ENCODE measurements around the gene PPP4R4.

PPP4R4 gene

GRCh38 chr14:94303111-94303510 is 129.0 kb downstream of the PPP4R4 start:
- H3K4me3 ChIP-seq (ENCODE audit: low read depth, low read length): no peak overlapping the region

GRCh38 chr14:94304243-94304642 is 130.1 kb downstream of the PPP4R4 start:
- H3K4me3 ChIP-seq (ENCODE audit: low read depth, low read length): no peak overlapping the region

- no peak overlapping the region for H3K4me3 ChIP-seq (ENCODE audit: low read depth, low read length)
Observed at GRCh38 chr14:94305620-94306019, 131.5 kb downstream of the PPP4R4 start.

- H3K4me3 ChIP-seq (ENCODE audit: low read depth, low read length): no peak overlapping the region
Observed at GRCh38 chr14:94306047-94306978, 132.2 kb downstream of the PPP4R4 start.

GRCh38 chr14:94307410-94307992 is 133.4 kb downstream of the PPP4R4 start:
- no peak overlapping the region for H3K4me3 ChIP-seq (ENCODE audit: low read depth, low read length)

GRCh38 chr14:94309721-94310120 is 135.6 kb downstream of the PPP4R4 start:
- no peak overlapping the region for H3K4me3 ChIP-seq (ENCODE audit: low read depth, low read length)

GRCh38 chr14:94310248-94310647 is 136.1 kb downstream of the PPP4R4 start:
- H3K4me3 ChIP-seq (ENCODE audit: low read depth, low read length): no peak overlapping the region

- H3K4me3 ChIP-seq (ENCODE audit: low read depth, low read length): no peak overlapping the region
Observed at GRCh38 chr14:94312481-94313246, 138.5 kb downstream of the PPP4R4 start.

- H3K4me3 ChIP-seq (ENCODE audit: low read depth, low read length): no peak overlapping the region
Observed at GRCh38 chr14:94313991-94314655, 140.0 kb downstream of the PPP4R4 start.

GRCh38 chr14:94314890-94315289 is 140.8 kb downstream of the PPP4R4 start:
- H3K4me3 ChIP-seq (ENCODE audit: low read depth, low read length): no peak overlapping the region

- no peak overlapping the region for H3K4me3 ChIP-seq (ENCODE audit: low read depth, low read length)
Observed at GRCh38 chr14:94316692-94317091, 142.6 kb downstream of the PPP4R4 start.

- H3K4me3 ChIP-seq (ENCODE audit: low read depth, low read length): no peak overlapping the region
Observed at GRCh38 chr14:94317259-94317658, 143.1 kb downstream of the PPP4R4 start.

GRCh38 chr14:94320243-94320642 is 146.1 kb downstream of the PPP4R4 start:
- H3K4me3 ChIP-seq (ENCODE audit: low read depth, low read length): no peak overlapping the region

- H3K4me3 ChIP-seq (ENCODE audit: low read depth, low read length): no peak overlapping the region
Observed at GRCh38 chr14:94321421-94322271, 147.5 kb downstream of the PPP4R4 start.

- H3K4me3 ChIP-seq (ENCODE audit: low read depth, low read length): no peak within 1 kb of the TSS
Observed at GRCh38 chr14:94322648-94323570, 148.8 kb downstream of the PPP4R4 start, which contains the start of gene SERPINA6. Gene SERPINA6 (minus strand): TSS chr14:94323336. CDS start chr14:94314648, 8,688 bp downstream.

GRCh38 chr14:94328196-94328595 is 154.1 kb downstream of the PPP4R4 start:
- no peak overlapping the region for H3K4me3 ChIP-seq (ENCODE audit: low read depth, low read length)
